ENCODE measurements around the gene NRL. TPM values are rescaled to one million over a fixed set of nuclear protein-coding genes. Genes with fewer than 3 reads are reported as not detected.

The NRL gene
- total RNA-seq, 1 donor from 2014 or later = 0.54 TPM

DNA sequence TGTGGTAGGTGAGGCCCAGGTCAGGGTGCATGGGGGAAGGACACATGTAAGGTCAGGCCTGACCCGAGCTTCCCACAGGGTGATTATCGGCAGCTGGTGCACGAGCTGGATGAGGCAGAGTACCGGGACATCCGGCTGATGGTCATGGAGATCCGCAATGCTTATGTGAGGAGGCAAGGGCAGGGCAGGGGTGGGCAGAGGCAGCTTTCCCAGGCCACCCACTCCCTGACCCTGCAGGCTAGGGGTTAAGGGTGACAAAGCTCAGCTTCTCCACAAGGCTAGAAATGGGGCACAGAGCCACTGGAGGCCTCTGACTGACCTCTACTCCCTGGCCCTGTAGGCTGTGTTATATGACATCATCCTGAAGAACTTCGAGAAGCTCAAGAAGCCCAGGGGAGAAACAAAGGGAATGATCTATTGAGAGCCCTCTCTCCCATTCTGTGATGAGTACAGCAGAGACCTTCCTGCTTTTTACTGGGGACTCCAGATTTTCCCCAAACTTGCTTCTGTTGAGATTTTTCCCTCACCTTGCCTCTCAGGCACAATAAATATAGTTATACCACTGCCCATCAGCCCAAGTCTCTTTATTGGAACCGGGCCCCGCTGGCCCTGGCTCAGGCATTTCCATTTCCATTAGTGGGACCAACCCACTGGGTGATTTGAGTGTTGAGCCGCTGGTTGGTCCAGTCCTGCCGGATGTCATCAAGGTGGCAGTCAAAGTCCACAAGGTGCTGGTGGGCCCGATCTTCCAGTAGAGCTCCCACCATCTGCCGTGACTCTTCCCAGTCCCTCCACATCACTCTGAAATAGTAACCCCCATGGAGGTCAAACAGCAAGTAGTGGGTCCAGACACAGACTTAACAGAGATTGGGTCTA lies 23.9 kb upstream of the NRL start:
- peaks cover 71% of the 10 kb centered on the region for H3F3A ChIP-seq (ENCODE audit: low read depth)
- Mint-ChIP-seq H3K27me3 (ENCODE audit: insufficient read depth, low read depth) (peaks cover 8% of the 10 kb centered on the region), H3K27ac (no peak overlapping the region), H3K9me3 (no peaks in the 10 kb centered on the region), H3K36me3 (peaks cover 27% of the 10 kb centered on the region), H3K4me3 (peak overlapping the region; percentile 99), H3K4me1 (peaks cover 35% of the 10 kb centered on the region)
- H3K27ac ChIP-seq = no peak overlapping the region
- H3K9me3 ChIP-seq (ENCODE audit: low read depth) = no peaks in the 10 kb centered on the region
- TF ChIP-seq, protein P1, sequence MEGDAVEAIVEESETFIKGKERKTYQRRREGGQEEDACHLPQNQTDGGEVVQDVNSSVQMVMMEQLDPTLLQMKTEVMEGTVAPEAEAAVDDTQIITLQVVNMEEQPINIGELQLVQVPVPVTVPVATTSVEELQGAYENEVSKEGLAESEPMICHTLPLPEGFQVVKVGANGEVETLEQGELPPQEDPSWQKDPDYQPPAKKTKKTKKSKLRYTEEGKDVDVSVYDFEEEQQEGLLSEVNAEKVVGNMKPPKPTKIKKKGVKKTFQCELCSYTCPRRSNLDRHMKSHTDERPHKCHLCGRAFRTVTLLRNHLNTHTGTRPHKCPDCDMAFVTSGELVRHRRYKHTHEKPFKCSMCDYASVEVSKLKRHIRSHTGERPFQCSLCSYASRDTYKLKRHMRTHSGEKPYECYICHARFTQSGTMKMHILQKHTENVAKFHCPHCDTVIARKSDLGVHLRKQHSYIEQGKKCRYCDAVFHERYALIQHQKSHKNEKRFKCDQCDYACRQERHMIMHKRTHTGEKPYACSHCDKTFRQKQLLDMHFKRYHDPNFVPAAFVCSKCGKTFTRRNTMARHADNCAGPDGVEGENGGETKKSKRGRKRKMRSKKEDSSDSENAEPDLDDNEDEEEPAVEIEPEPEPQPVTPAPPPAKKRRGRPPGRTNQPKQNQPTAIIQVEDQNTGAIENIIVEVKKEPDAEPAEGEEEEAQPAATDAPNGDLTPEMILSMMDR (IDR thresholded peaks at IDR 0.05) = no peak
- TF ChIP-seq EZH2phosphoT487 (IDR thresholded peaks at IDR 0.05) (no peak), EZH2 (IDR thresholded peaks at IDR 0.05) (no peak)
- peaks cover 13% of the 10 kb centered on the region for H3K4me1 ChIP-seq
- peaks cover 9% of the 10 kb centered on the region for H3K27me3 ChIP-seq
- H3K9ac ChIP-seq = no peak overlapping the region
- peaks cover 23% of the 10 kb centered on the region for H4K20me1 ChIP-seq (ENCODE audit: low read depth)
- no peak overlapping the region for H3K4me3 ChIP-seq
- no peak overlapping the region for H3K4me2 ChIP-seq
- no peaks in the 10 kb centered on the region for H3K36me3 ChIP-seq
- no peak for DNase-seq (ENCODE audit: low spot score)
- peaks cover 20% of the 10 kb centered on the region for H3K79me2 ChIP-seq (ENCODE audit: low read depth)
- no peak overlapping the region for H2AFZ ChIP-seq (replicated peaks)

DNA sequence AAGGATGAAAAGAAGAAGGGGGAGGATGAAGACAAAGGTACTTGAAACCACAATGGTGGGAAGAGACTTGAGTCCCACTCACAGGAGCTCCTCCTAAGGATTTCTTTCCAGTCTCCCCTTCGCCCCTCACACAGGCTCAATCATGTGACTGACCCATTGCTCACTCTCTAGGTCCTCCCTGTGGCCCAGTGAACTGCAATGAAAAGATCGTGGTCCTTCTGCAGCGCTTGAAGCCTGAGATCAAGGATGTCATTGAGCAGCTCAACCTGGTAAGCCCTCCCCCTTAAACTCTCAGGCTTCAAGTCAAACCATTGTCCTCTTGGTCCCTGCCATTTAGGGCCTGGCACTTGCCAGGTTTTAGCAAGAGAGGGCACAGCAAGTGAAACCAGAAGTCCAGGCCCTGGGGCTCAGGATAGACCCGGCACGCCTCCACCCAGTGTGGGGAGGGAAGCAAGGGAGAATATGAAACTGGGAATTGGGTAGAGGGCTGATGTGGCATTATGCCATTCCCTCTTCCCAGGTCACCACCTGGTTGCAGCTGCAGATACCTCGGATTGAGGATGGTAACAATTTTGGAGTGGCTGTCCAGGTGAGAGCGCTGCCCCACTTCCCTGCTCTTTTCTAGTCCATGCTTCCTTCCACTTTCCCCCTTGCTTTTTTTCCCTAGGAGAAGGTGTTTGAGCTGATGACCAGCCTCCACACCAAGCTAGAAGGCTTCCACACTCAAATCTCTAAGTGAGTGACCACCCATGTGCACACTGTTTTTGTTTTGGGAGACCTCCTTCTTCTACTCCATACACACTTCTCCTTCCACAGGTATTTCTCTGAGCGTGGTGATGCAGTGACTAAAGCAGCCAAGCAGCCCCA lies 23.0 kb upstream of the NRL start:
- H3K27ac Mint-ChIP-seq = no peak overlapping the region
- peak overlapping the region; percentile 99 for H3K4me3 Mint-ChIP-seq
- peaks cover 27% of the 10 kb centered on the region for H3K36me3 Mint-ChIP-seq
- H3K27me3 Mint-ChIP-seq (ENCODE audit: insufficient read depth, low read depth) = peaks cover 8% of the 10 kb centered on the region
- TF ChIP-seq EZH2 (IDR thresholded peaks at IDR 0.05) = no peak
- TF ChIP-seq, protein P1 (IDR thresholded peaks at IDR 0.05) = no peak
- no peak for TF ChIP-seq EZH2phosphoT487 (IDR thresholded peaks at IDR 0.05)
- Histone ChIP-seq H3K4me3 (no peak overlapping the region), H3K27me3 (peaks cover 9% of the 10 kb centered on the region), H3F3A (ENCODE audit: low read depth) (peaks cover 69% of the 10 kb centered on the region), H3K36me3 (no peaks in the 10 kb centered on the region), H3K27ac (no peak overlapping the region), H3K9ac (no peak overlapping the region), H2AFZ (replicated peaks) (no peak overlapping the region), H3K9me3 (ENCODE audit: low read depth) (no peaks in the 10 kb centered on the region), H3K4me2 (no peak overlapping the region), H3K4me1 (peaks cover 13% of the 10 kb centered on the region), H4K20me1 (ENCODE audit: low read depth) (peaks cover 23% of the 10 kb centered on the region), H3K79me2 (ENCODE audit: low read depth) (peaks cover 20% of the 10 kb centered on the region)
- no peaks in the 10 kb centered on the region for H3K9me3 Mint-ChIP-seq
- no peak for DNase-seq (ENCODE audit: low spot score)
- H3K4me1 Mint-ChIP-seq = peaks cover 34% of the 10 kb centered on the region

DNA sequence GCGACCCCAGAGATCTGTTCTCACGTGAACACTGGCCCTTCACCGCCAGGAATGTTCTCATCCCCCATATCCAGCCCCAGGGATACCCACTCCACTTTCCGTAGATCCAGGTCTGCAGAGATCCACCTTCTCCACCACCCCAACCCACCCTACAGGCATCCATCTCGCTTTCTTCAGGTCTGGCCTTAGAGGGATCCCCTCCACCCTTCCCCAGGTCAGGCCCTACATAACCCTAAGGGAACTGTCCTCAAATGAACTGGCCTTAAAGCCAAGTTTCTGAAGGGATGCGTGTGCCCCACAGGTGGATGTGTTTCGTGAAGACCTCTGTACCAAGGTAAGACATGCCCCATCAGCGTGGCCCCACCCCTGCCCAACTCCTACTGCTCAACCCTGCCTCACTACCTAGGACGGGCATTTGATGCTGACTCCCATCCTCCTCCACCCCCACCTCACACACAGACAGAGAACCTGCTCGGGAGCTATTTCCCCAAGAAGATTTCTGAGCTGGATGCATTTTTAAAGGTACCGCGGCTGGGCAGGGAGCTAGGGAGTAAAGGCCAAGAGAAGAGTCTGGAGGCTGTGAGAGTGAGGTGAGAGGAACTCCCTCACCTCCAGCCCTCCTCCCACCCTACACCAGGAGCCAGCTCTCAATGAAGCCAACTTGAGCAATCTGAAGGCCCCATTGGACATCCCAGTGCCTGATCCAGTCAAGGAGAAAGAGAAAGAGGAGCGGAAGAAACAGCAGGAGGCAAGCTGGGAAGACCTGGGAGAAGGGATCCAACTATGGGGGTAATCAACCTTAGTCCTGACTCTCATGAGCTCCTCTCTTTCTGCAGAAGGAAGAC lies 22.2 kb upstream of the NRL start:
- Histone ChIP-seq H3F3A (ENCODE audit: low read depth) (peaks cover 62% of the 10 kb centered on the region), H3K27ac (no peak overlapping the region), H3K4me3 (peak overlapping the region; percentile 89), H3K4me1 (peaks cover 13% of the 10 kb centered on the region), H3K27me3 (peaks cover 9% of the 10 kb centered on the region), H2AFZ (replicated peaks) (no peak overlapping the region), H4K20me1 (ENCODE audit: low read depth) (peaks cover 23% of the 10 kb centered on the region), H3K4me2 (peak overlapping the region; percentile 91), H3K79me2 (ENCODE audit: low read depth) (peaks cover 20% of the 10 kb centered on the region), H3K9ac (no peak overlapping the region), H3K9me3 (ENCODE audit: low read depth) (no peaks in the 10 kb centered on the region), H3K36me3 (no peaks in the 10 kb centered on the region)
- Mint-ChIP-seq H3K4me1 (peaks cover 30% of the 10 kb centered on the region), H3K4me3 (peak overlapping the region; percentile 83), H3K27ac (no peak overlapping the region), H3K27me3 (ENCODE audit: insufficient read depth, low read depth) (peaks cover 11% of the 10 kb centered on the region), H3K9me3 (no peaks in the 10 kb centered on the region), H3K36me3 (peaks cover 27% of the 10 kb centered on the region)
- no peak for TF ChIP-seq EZH2 (IDR thresholded peaks at IDR 0.05)
- TF ChIP-seq, protein P1 (IDR thresholded peaks at IDR 0.05) = no peak
- no peak for TF ChIP-seq EZH2phosphoT487 (IDR thresholded peaks at IDR 0.05)
- no peak for DNase-seq (ENCODE audit: low spot score)
